Rectal smooth muscle tissue (tissue), 1 donor: Measurements from ENCODE around the gene CSNK1D.
"Not testable (repeated sequence)": the region's sequence is repeated elsewhere in the genome, so short reads cannot be mapped to it uniquely, and the experiment has no call there.

Experiments
- H3K27ac ChIP-seq: one replicate; pipeline ENCODE4 v1.7.0; 2013; ENCODE audit warnings: low read depth, low read length, inconsistent platforms
- H3K27me3 ChIP-seq: one replicate; pipeline ENCODE4 v1.7.0; 2013; ENCODE audit warnings: low read length; ENCODE audit not compliant: control insufficient read depth, insufficient read depth
- H3K36me3 ChIP-seq: one replicate; pipeline ENCODE4 v1.7.0; 2013; ENCODE audit warnings: low read length; ENCODE audit not compliant: control insufficient read depth, insufficient read depth
- H3K4me1 ChIP-seq: one replicate; pipeline ENCODE4 v1.7.0; 2013; ENCODE audit warnings: low read length; ENCODE audit not compliant: control insufficient read depth, insufficient read depth
- H3K4me3 ChIP-seq: one replicate; pipeline ENCODE4 v1.7.0; 2013; ENCODE audit warnings: low read length
- H3K9ac ChIP-seq: one replicate; pipeline ENCODE4 v1.7.0; 2013; ENCODE audit warnings: low read length

The CSNK1D gene

DNA sequence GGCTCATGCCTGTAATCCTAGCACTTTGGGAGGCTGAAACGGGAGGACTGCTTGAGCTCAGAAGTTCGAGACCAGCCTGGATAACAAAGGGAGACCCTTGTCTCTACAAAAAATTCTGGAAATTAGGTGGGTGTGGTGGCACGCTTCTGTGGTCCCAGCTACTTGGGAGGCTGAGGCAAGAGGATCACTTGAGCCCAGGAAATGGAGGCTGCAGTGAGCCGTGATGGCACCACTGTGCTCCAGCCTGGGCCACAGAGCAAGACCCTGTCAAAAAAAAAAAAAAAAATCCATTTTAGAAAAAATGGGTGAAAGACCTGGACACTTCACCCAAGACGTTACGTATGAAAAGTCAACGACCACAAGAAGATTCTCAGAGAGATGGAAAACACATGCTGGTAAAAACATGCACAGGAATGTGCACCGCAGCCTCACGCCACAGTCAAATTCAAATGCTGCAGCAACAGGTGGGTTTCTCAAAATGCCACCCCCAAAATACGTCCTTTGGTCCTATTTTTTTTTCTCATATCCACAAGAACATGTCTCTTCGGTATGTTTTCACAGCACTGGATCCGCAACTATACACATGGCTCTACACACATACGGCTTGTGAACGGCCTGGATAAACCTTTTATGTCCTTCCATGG, 17.1 kb downstream of the CSNK1D start:
- Histone ChIP-seq H3K27me3 (no peaks in the 10 kb centered on the region), H3K4me3 (no peak overlapping the region), H3K27ac (no peak overlapping the region), H3K36me3 (peaks cover 46% of the 10 kb centered on the region), H3K9ac (no peak overlapping the region), H3K4me1 (no peaks in the 10 kb centered on the region)

- Histone ChIP-seq H3K4me3 (no peak overlapping the region), H3K4me1 (no peaks in the 10 kb centered on the region), H3K27ac (no peak overlapping the region), H3K27me3 (no peaks in the 10 kb centered on the region), H3K36me3 (peaks cover 47% of the 10 kb centered on the region), H3K9ac (no peak overlapping the region)
Observed at GRCh38 chr17:82255402-82255972, 18.0 kb downstream of the CSNK1D start.

- peaks cover 49% of the 10 kb centered on the region for H3K36me3 ChIP-seq
- not testable (repeated sequence) for H3K27ac ChIP-seq, H3K4me3 ChIP-seq, H3K27me3 ChIP-seq, H3K9ac ChIP-seq, H3K4me1 ChIP-seq
Observed at GRCh38 chr17:82254746-82255145, 18.8 kb downstream of the CSNK1D start.

DNA sequence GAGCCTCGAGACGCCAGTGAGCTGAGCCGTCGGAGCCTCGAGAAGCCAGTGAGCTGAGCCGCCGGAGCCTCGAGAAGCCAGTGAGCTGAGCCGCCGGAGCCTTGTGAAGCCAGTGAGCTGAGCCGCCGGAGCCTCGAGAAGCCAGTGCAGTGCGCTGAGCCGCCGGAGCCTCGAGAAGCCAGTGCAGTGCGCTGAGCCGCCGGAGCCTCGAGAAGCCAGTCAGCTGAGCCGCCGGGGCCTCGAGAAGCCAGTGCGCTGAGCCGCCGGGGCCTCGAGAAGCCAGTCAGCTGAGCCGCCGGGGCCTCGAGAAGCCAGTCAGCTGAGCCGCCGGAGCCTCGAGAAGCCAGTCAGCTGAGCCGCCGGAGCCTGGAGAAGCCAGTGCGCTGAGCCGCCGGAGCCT, 19.4 kb downstream of the CSNK1D start:
- H3K27ac ChIP-seq, H3K9ac ChIP-seq, H3K4me3 ChIP-seq, H3K4me1 ChIP-seq, H3K27me3 ChIP-seq: not testable (repeated sequence)
- peaks cover 50% of the 10 kb centered on the region for H3K36me3 ChIP-seq

- H3K27me3 ChIP-seq, result no peaks in the 10 kb centered on the region
- no peak overlapping the region for H3K27ac ChIP-seq
- peaks cover 60% of the 10 kb centered on the region for H3K36me3 ChIP-seq
- no peak overlapping the region for H3K4me3 ChIP-seq
- H3K4me1 ChIP-seq, result peaks cover 2% of the 10 kb centered on the region
- H3K9ac ChIP-seq, result no peak overlapping the region
Observed at GRCh38 chr17:82253179-82253544, 20.3 kb downstream of the CSNK1D start.

- peaks cover 7% of the 10 kb centered on the region for H3K4me1 ChIP-seq
- H3K4me3 ChIP-seq, result no peak overlapping the region
- H3K27ac ChIP-seq, result no peak overlapping the region
- H3K36me3 ChIP-seq, result peaks cover 61% of the 10 kb centered on the region
- H3K27me3 ChIP-seq, result no peaks in the 10 kb centered on the region
- no peak overlapping the region for H3K9ac ChIP-seq
Observed at GRCh38 chr17:82252511-82253178, 20.9 kb downstream of the CSNK1D start.

DNA sequence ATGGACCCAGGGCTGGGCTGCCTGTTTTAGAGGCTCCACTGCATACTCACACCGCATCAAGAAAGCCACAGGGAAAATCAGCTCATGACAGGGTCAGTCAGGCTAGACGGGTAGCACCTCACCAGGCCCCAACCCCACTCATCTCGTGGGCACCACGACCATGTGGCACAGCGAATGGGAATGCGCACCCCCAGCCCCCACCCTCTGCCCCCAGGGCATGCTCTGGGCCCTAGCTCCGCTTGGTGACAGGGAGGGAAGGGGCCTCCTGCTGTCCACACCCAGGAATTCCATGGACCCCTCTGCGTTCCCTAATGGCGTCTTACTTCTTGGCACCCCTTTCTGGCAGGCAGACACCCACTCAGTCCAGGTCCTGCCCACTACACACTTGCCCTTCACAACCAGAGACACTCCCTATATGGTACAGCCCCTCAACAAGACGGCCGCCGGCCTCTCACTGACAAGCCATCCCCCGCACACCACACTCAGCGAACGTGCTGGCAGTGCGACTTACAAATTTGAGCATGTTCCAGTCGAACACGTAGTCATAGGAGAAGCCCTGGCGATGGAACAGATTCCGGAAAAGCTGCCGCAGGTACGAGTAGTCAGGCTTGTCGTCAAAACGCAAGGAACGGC, 22.5 kb downstream of the CSNK1D start:
- H3K9ac ChIP-seq, result no peak overlapping the region
- H3K4me1 ChIP-seq, result peaks cover 23% of the 10 kb centered on the region
- no peak overlapping the region for H3K4me3 ChIP-seq
- H3K27ac ChIP-seq, result no peak overlapping the region
- peaks cover 60% of the 10 kb centered on the region for H3K36me3 ChIP-seq
- H3K27me3 ChIP-seq, result no peaks in the 10 kb centered on the region

DNA sequence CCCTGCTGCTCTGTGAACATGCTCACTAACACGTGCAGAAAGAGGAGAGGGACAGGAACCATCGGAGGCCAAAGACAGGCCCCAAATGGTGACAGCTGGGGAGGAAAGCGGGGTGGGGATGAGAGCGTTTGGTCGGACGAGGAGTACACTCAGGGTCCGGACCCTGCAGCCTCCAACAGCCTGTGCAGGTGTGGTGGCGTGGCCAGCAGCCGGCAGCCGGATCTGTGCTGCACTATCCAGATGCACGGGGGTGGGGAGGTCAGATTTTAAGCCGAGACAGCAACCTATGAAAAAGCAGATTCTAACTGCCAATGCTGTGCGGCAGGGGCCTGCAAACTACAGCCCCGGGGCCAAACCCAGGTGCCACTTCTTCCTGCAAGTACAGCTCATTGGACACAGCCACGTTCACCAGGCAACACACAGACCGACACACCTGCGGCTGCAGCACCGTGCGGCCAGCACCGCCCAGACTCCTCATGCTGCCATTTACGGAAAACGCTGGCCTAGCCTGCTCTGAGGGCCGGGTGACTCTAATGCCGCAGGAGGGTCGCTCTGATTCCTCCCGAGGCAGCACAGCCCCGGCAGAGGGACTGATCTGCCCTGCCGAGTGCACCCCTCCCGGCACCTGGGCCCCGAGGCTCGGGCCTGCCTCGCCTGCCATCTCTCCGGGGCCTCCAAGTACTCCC, 23.5 kb downstream of the CSNK1D start:
- H3K9ac ChIP-seq, result no peak overlapping the region
- no peaks in the 10 kb centered on the region for H3K27me3 ChIP-seq
- H3K36me3 ChIP-seq, result peaks cover 66% of the 10 kb centered on the region
- no peak overlapping the region for H3K27ac ChIP-seq
- H3K4me3 ChIP-seq, result no peak overlapping the region
- H3K4me1 ChIP-seq, result peaks cover 28% of the 10 kb centered on the region

DNA sequence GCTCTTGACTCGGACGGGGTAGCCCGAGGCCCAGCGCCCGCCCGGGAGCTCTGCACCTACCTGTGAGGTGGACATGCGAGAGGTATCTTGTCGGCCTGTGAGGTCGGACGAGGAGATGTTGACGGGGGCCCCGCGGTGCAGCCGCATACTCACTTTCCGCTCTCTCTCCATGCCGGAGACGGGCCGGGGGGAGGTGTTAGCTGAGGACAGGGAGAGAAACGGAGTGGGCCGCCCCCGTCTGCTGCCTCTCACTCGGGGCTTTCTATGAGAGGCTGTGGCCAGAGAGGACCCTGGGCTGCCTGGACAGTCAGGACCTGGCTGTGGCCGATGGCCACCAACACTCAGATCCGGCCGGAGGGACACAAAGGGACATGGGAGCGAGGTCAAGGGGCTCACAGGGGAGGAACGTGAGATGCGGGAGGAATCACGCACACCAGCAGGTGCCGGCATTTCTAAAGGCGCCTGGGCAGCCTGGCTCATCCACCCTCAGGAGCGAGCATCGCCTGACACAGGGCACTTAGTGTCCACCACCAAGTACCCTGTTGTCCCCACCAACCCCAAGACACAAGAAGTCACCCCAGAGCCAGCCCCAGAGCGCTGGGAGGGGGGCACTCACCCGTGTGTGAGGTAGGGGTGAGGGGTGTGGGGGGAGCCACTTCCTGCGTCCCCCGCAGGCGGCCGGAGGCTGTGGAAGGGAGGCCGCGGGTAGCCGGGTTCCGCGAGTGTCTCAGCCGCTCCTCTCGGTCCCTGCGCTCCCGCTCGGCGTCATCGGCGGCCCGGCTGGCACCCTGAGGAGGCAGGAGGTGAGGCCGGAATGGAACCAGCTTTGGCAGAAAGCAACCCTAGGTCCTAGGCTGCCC, 24.5 kb downstream of the CSNK1D start:
- Histone ChIP-seq H3K36me3 (peaks cover 75% of the 10 kb centered on the region), H3K9ac (no peak overlapping the region), H3K4me3 (no peak overlapping the region), H3K27ac (no peak overlapping the region), H3K4me1 (peaks cover 28% of the 10 kb centered on the region), H3K27me3 (no peaks in the 10 kb centered on the region)

- H3K4me3 ChIP-seq, result no peak overlapping the region
- H3K9ac ChIP-seq, result no peak overlapping the region
- H3K36me3 ChIP-seq, result peaks cover 79% of the 10 kb centered on the region
- H3K27me3 ChIP-seq, result no peaks in the 10 kb centered on the region
- H3K4me1 ChIP-seq, result peaks cover 32% of the 10 kb centered on the region
- peak overlapping the region; percentile 90 for H3K27ac ChIP-seq
Observed at GRCh38 chr17:82247856-82248671, 25.4 kb downstream of the CSNK1D start.

DNA sequence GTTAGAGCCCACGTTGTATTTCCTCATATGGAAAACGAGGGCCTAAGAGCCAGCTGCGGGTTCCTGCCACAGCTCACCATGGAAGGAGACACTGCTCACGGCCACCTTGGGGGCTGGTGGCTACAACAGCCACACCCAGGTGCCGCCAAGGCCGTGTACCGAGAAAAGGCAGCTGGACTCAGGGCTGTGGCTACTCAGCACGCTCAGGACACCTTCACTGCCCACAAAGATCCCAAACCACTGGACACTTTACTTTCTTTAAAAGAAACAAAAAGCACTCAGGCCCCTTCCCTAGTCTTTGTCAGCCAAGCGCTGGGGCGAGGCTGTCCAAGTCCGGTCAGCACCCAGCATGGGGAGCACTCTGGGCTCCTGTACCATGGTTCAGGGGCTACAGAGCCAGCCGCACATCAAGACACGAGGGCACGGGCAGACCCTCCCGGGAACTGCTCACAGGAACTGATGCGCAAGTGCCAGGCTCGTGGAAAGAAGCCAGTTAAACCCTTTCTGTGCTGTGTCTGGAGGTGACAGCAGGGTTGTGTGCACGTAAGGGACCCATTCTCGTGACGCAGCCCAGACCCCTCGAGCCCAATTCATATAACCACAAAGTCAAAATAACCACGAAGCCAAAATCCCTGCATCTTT, 26.2 kb downstream of the CSNK1D start:
- H3K36me3 ChIP-seq, result peaks cover 72% of the 10 kb centered on the region
- H3K4me1 ChIP-seq, result peaks cover 39% of the 10 kb centered on the region
- peak overlapping the region; percentile 90 for H3K27ac ChIP-seq
- no peaks in the 10 kb centered on the region for H3K27me3 ChIP-seq
- peak overlapping the region; percentile 22 for H3K9ac ChIP-seq
- H3K4me3 ChIP-seq, result no peak overlapping the region
